ENCODE data around the gene DLG3. TPM values are rescaled to one million over a fixed set of nuclear protein-coding genes. Genes with fewer than 3 reads are reported as not detected.

The DLG3 gene
- total RNA-seq (2022; extraction: Qiagen RNA extraction), result 5.0 to 9.5 TPM (median 8.4 TPM) in 5 replicates

GRCh38 chrX:70444326-70444945 is at the start of gene DLG3:
Gene DLG3 (plus strand): TSS chrX:70444835. CDS start chrX:70445202, 367 bp downstream.

GRCh38 chrX:70422851-70423341 is 21.7 kb upstream of the DLG3 start, which contains the start of gene GDPD2:
Gene GDPD2 (plus strand): TSS chrX:70423314. CDS start chrX:70424985, 1,671 bp downstream.

Other genes starting within 250 kb of the DLG3 start
- gene AWAT1, start 210.2 kb upstream of the DLG3 start, total RNA-seq (2022; extraction: Qiagen RNA extraction), result not detected in 5 replicates
- not detected in 5 replicates for gene P2RY4, start 184.6 kb upstream of the DLG3 start, total RNA-seq (2022; extraction: Qiagen RNA extraction)
- gene ARR3, start 176.5 kb upstream of the DLG3 start, total RNA-seq (2022; extraction: Qiagen RNA extraction), result not detected in 5 replicates
- not detected in 5 replicates for gene RAB41, start 162.7 kb upstream of the DLG3 start, total RNA-seq (2022; extraction: Qiagen RNA extraction)
- 87.1 to 110 TPM (median 90.8 TPM) in 5 replicates for gene PDZD11, start 154.9 kb upstream of the DLG3 start, total RNA-seq (2022; extraction: Qiagen RNA extraction)
- 23.8 to 29.9 TPM (median 27.9 TPM) in 5 replicates for gene KIF4A, start 154.7 kb upstream of the DLG3 start, total RNA-seq (2022; extraction: Qiagen RNA extraction)
- 0.03 to 0.11 TPM (median 0.07 TPM) in 5 replicates for gene GDPD2, start 21.5 kb upstream of the DLG3 start, total RNA-seq (2022; extraction: Qiagen RNA extraction)

Data from A549 treated with dexamethasone at 1 μM for 4 hours (cell line).